ENCODE data around the gene TEX44.

TEX44 gene

DNA sequence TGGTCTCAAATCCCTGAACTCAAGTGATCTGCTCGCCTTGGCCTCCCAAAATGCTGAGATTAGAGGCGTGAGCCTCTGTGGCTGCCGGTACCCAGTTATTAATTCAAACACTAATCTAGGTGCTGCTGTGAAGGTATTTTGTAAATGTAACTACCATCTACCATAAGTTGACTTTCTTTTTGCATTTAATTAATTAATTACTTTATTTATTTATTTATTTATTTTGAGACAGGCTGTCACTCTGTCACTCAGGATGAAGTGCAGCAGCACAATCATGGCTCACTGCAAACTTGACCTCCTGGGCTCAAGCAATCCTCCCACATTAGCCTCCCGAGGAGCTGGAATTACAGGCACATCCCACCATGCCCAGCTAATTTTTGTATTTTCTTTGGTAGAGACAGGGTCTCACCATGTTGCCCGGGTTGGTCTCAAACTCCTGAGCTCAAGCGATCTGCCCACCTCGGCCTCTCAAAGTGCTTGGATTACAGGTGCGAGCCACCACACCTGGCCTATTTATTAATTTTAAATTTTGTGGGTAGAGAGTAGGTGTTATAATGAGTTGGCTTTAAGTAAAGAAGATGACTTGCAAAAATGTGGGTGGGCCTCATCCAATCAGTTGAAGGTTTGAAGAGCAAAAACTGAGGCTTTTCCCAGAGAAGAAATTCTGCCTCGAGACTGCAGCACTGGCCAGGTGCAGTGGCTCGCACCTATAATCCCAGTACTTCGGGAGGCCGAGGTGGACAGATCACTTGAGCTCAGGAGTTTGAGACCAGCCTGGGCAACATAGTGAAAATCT, 45.2 kb upstream of the TEX44 start (continued):
- TF ChIP-seq, protein P1, sequence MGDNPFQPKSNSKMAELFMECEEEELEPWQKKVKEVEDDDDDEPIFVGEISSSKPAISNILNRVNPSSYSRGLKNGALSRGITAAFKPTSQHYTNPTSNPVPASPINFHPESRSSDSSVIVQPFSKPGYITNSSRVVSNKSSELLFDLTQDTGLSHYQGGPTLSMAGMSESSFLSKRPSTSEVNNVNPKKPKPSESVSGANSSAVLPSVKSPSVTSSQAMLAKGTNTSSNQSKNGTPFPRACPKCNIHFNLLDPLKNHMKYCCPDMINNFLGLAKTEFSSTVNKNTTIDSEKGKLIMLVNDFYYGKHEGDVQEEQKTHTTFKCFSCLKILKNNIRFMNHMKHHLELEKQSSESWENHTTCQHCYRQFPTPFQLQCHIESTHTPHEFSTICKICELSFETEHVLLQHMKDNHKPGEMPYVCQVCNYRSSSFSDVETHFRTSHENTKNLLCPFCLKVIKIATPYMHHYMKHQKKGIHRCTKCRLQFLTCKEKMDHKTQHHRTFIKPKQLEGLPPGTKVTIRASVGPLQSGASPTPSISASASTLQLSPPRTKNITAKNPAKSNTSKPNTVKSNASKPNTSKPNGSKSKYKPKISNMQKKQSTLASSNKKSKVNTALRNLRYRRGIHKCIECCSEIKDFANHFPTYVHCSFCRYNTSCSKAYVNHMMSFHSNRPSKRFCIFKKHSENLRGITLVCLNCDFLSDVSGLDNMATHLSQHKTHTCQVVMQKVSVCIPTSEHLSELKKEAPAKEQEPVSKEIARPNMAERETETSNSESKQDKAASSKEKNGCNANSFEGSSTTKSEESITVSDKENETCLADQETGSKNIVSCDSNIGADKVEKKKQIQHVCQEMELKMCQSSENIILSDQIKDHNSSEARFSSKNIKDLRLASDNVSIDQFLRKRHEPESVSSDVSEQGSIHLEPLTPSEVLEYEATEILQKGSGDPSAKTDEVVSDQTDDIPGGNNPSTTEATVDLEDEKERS (tag by site-specific recombination; IDR thresholded peaks at IDR 0.05) = no peak
- TF ChIP-seq ZNF555 (tag by site-specific recombination; conservative IDR thresholded peaks at IDR 0.05) (peak; percentile 43), ZNF10 (tag by site-specific recombination; IDR thresholded peaks at IDR 0.05) (peak; percentile 93), ZNF140 (tag by site-specific recombination; IDR thresholded peaks at IDR 0.05) (peak; percentile 61), ZNF138 (tag by site-specific recombination; IDR thresholded peaks at IDR 0.05; ENCODE audit: borderline replicate concordance) (0 out of 2 replicates have a peak, but pooled peaks have one; percentile 17), SETDB1 (IDR thresholded peaks at IDR 0.05; ENCODE audit: insufficient read length, low read length) (no peak), ZBTB8A (tag by site-specific recombination; IDR thresholded peaks at IDR 0.05) (peak; percentile 51), ZNF266 (tag by site-specific recombination; IDR thresholded peaks at IDR 0.05; ENCODE audit: low read depth) (0 out of 2 replicates have a peak, but pooled peaks have one; percentile 64), RBAK (tag by site-specific recombination; IDR thresholded peaks at IDR 0.05) (no peak), ZNF404 (tag by site-specific recombination; IDR thresholded peaks at IDR 0.05) (peak; percentile 68; the same call in 1 of the 2 replicates), ZNF530 (tag by site-specific recombination; IDR thresholded peaks at IDR 0.05; ENCODE audit: low read depth) (0 out of 2 replicates have a peak, but pooled peaks have one; percentile 25), ZNF623 (tag by site-specific recombination; IDR thresholded peaks at IDR 0.05) (peak; percentile 53), ZNF433 (tag by site-specific recombination; IDR thresholded peaks at IDR 0.05; ENCODE audit: low read depth) (peak; percentile 74; the same call in 1 of the 2 replicates), ZNF621 (tag by site-specific recombination; IDR thresholded peaks at IDR 0.05) (no peak), ZNF426 (tag by site-specific recombination; IDR thresholded peaks at IDR 0.05) (peak; percentile 51), ZNF843 (tag by site-specific recombination; IDR thresholded peaks at IDR 0.05) (no peak), PRDM1 (tag by site-specific recombination; IDR thresholded peaks at IDR 0.05) (no peak)
- TF ChIP-seq, protein P2, sequence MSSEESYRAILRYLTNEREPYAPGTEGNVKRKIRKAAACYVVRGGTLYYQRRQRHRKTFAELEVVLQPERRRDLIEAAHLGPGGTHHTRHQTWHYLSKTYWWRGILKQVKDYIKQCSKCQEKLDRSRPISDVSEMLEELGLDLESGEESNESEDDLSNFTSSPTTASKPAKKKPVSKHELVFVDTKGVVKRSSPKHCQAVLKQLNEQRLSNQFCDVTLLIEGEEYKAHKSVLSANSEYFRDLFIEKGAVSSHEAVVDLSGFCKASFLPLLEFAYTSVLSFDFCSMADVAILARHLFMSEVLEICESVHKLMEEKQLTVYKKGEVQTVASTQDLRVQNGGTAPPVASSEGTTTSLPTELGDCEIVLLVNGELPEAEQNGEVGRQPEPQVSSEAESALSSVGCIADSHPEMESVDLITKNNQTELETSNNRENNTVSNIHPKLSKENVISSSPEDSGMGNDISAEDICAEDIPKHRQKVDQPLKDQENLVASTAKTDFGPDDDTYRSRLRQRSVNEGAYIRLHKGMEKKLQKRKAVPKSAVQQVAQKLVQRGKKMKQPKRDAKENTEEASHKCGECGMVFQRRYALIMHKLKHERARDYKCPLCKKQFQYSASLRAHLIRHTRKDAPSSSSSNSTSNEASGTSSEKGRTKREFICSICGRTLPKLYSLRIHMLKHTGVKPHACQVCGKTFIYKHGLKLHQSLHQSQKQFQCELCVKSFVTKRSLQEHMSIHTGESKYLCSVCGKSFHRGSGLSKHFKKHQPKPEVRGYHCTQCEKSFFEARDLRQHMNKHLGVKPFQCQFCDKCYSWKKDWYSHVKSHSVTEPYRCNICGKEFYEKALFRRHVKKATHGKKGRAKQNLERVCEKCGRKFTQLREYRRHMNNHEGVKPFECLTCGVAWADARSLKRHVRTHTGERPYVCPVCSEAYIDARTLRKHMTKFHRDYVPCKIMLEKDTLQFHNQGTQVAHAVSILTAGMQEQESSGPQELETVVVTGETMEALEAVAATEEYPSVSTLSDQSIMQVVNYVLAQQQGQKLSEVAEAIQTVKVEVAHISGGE (tag by site-specific recombination; conservative IDR thresholded peaks at IDR 0.05; ENCODE audit: low read depth) = peak; percentile 53
- TF ChIP-seq, protein P3, sequence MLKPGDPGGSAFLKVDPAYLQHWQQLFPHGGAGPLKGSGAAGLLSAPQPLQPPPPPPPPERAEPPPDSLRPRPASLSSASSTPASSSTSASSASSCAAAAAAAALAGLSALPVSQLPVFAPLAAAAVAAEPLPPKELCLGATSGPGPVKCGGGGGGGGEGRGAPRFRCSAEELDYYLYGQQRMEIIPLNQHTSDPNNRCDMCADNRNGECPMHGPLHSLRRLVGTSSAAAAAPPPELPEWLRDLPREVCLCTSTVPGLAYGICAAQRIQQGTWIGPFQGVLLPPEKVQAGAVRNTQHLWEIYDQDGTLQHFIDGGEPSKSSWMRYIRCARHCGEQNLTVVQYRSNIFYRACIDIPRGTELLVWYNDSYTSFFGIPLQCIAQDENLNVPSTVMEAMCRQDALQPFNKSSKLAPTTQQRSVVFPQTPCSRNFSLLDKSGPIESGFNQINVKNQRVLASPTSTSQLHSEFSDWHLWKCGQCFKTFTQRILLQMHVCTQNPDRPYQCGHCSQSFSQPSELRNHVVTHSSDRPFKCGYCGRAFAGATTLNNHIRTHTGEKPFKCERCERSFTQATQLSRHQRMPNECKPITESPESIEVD (tag by site-specific recombination; IDR thresholded peaks at IDR 0.05) = no peak
- TF ChIP-seq, protein P4, sequence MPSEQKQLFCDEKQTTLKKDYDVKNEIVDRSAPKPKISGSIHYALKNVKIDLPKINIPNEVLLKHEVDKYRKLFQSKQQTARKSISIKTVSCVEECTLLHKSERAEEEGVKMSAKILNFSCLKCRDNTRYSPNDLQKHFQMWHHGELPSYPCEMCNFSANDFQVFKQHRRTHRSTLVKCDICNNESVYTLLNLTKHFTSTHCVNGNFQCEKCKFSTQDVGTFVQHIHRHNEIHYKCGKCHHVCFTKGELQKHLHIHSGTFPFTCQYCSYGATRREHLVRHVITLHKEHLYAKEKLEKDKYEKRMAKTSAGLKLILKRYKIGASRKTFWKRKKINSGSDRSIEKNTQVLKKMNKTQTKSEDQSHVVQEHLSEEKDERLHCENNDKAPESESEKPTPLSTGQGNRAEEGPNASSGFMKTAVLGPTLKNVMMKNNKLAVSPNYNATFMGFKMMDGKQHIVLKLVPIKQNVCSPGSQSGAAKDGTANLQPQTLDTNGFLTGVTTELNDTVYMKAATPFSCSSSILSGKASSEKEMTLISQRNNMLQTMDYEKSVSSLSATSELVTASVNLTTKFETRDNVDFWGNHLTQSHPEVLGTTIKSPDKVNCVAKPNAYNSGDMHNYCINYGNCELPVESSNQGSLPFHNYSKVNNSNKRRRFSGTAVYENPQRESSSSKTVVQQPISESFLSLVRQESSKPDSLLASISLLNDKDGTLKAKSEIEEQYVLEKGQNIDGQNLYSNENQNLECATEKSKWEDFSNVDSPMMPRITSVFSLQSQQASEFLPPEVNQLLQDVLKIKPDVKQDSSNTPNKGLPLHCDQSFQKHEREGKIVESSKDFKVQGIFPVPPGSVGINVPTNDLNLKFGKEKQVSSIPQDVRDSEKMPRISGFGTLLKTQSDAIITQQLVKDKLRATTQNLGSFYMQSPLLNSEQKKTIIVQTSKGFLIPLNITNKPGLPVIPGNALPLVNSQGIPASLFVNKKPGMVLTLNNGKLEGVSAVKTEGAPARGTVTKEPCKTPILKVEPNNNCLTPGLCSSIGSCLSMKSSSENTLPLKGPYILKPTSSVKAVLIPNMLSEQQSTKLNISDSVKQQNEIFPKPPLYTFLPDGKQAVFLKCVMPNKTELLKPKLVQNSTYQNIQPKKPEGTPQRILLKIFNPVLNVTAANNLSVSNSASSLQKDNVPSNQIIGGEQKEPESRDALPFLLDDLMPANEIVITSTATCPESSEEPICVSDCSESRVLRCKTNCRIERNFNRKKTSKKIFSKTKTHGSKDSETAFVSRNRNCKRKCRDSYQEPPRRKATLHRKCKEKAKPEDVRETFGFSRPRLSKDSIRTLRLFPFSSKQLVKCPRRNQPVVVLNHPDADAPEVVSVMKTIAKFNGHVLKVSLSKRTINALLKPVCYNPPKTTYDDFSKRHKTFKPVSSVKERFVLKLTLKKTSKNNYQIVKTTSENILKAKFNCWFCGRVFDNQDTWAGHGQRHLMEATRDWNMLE (tag by site-specific recombination; conservative IDR thresholded peaks at IDR 0.05; ENCODE audit: low read depth) = peak; percentile 74
